Parathyroid adenoma (tissue), 2 donors: ENCODE measurements around the gene PA2G4.
A peak's percentile ranks its signal among the peaks of the same experiment; 100 is the strongest.

Experiments
- H2AFZ ChIP-seq: fragments of 300-600 bp; sonication (generic); one replicate; pipeline ENCODE4 v1.7.0; 2017; ENCODE audit warnings: antibody characterized with exemption, mild to moderate bottlenecking
- H3K27ac ChIP-seq: fragments of 300-600 bp; sonication (generic); one replicate; pipeline ENCODE4 v1.7.0; 2017
- H3K27me3 ChIP-seq: fragments of 300-600 bp; sonication (generic); one replicate; pipeline ENCODE4 v1.7.0; 2017; ENCODE audit warnings: low read length; ENCODE audit not compliant: control insufficient read depth, insufficient read depth
- H3K36me3 ChIP-seq: fragments of 300-600 bp; sonication (generic); one replicate; pipeline ENCODE4 v1.7.0; 2017; ENCODE audit warnings: low read length; ENCODE audit not compliant: control insufficient read depth, insufficient read depth
- H3K4me1 ChIP-seq: fragments of 300-600 bp; sonication (generic); one replicate; pipeline ENCODE4 v1.7.0; 2017; ENCODE audit warnings: control low read depth
- H3K4me2 ChIP-seq: fragments of 300-600 bp; sonication (generic); one replicate; pipeline ENCODE4 v1.7.0; 2017; ENCODE audit warnings: low read length
- H3K4me3 ChIP-seq: fragments of 300-600 bp; sonication (generic); one replicate; pipeline ENCODE4 v1.7.0; 2017; ENCODE audit warnings: low read depth, low read length
- H3K79me2 ChIP-seq: fragments of 300-600 bp; sonication (generic); one replicate; pipeline ENCODE4 v1.7.0; 2017; ENCODE audit warnings: control low read depth
- H3K9ac ChIP-seq: fragments of 300-600 bp; sonication (generic); one replicate; pipeline ENCODE4 v1.7.0; 2017; ENCODE audit warnings: mild to moderate bottlenecking
- H3K9me3 ChIP-seq: fragments of 300-600 bp; sonication (generic); one replicate; pipeline ENCODE4 v1.7.0; 2017; ENCODE audit warnings: low read length; ENCODE audit not compliant: control insufficient read depth
- TF ChIP-seq, protein P1 (sequence below): fragments of 300-600 bp; sonication (generic); IDR thresholded peaks from one replicate; pipeline ENCODE4 v1.7.0; 2017; ENCODE audit warnings: antibody characterized with exemption, mild to moderate bottlenecking
- donor health status: primary hyperparathyroidism.

Gene PA2G4

DNA sequence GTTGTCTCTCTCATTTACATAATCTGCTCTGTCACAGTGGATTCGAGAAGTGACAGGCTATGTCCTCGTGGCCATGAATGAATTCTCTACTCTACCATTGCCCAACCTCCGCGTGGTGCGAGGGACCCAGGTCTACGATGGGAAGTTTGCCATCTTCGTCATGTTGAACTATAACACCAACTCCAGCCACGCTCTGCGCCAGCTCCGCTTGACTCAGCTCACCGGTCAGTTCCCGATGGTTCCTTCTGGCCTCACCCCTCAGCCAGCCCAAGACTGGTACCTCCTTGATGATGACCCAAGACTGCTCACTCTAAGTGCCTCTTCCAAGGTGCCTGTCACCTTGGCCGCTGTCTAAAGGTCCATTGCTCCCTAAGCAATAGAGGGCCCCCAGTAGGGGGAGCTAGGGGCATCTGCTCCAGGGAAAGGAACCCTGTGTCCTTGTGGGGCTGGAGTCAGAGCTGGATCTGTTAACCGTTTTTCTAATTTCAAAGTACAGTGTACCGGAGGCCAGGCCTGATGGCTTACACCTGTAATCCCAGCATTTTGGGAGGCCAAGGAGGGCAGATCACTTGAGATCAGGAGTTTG is 19.3 kb upstream of the PA2G4 start:
- H3K27me3 ChIP-seq = no peaks in the 10 kb centered on the region
- H3K9me3 ChIP-seq = no peaks in the 10 kb centered on the region
- H3K4me1 ChIP-seq = peaks cover 5% of the 10 kb centered on the region
- no peak overlapping the region for H3K4me2 ChIP-seq
- no peak overlapping the region for H3K9ac ChIP-seq
- H2AFZ ChIP-seq = no peak overlapping the region
- no peaks in the 10 kb centered on the region for H3K36me3 ChIP-seq
- TF ChIP-seq, protein P1, sequence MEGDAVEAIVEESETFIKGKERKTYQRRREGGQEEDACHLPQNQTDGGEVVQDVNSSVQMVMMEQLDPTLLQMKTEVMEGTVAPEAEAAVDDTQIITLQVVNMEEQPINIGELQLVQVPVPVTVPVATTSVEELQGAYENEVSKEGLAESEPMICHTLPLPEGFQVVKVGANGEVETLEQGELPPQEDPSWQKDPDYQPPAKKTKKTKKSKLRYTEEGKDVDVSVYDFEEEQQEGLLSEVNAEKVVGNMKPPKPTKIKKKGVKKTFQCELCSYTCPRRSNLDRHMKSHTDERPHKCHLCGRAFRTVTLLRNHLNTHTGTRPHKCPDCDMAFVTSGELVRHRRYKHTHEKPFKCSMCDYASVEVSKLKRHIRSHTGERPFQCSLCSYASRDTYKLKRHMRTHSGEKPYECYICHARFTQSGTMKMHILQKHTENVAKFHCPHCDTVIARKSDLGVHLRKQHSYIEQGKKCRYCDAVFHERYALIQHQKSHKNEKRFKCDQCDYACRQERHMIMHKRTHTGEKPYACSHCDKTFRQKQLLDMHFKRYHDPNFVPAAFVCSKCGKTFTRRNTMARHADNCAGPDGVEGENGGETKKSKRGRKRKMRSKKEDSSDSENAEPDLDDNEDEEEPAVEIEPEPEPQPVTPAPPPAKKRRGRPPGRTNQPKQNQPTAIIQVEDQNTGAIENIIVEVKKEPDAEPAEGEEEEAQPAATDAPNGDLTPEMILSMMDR = peak; percentile 8
- H3K79me2 ChIP-seq = no peaks in the 10 kb centered on the region
- H3K4me3 ChIP-seq = no peak overlapping the region
- H3K27ac ChIP-seq = no peak overlapping the region

- peaks cover 5% of the 10 kb centered on the region for H3K4me1 ChIP-seq
- H3K27me3 ChIP-seq = no peaks in the 10 kb centered on the region
- TF ChIP-seq, protein P1 = no peak
- no peak overlapping the region for H3K27ac ChIP-seq
- H3K36me3 ChIP-seq = no peaks in the 10 kb centered on the region
- no peaks in the 10 kb centered on the region for H3K79me2 ChIP-seq
- H3K4me3 ChIP-seq = no peak overlapping the region
- H3K4me2 ChIP-seq = peak overlapping the region; percentile 37
- no peak overlapping the region for H3K9ac ChIP-seq
- H2AFZ ChIP-seq = no peak overlapping the region
- no peaks in the 10 kb centered on the region for H3K9me3 ChIP-seq
Measured at GRCh38 chr12:56086096-56086495, 18.3 kb upstream of the PA2G4 start.

DNA sequence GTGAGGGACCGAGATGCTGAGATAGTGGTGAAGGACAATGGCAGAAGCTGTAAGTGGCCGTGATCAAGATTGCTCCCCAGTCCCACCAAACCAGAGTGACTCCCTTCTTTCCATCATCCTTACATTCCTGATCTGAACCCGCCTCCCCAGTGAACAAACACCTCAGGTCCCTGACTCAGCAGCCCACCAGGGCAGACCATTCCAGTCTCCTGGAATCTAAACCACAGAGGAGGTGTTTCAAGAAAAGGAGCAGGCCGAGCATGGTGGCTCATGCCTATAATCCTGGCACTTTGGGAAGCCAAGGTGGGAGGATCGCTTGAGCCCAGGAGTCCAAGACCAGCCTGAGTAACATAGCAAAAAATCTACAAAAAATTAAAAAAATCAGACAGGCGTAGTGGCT is 17.8 kb upstream of the PA2G4 start:
- no peak overlapping the region for H2AFZ ChIP-seq
- no peak overlapping the region for H3K9ac ChIP-seq
- no peak overlapping the region for H3K4me3 ChIP-seq
- H3K4me1 ChIP-seq = peaks cover 5% of the 10 kb centered on the region
- H3K79me2 ChIP-seq = no peaks in the 10 kb centered on the region
- no peaks in the 10 kb centered on the region for H3K27me3 ChIP-seq
- TF ChIP-seq, protein P1 = no peak
- no peaks in the 10 kb centered on the region for H3K36me3 ChIP-seq
- peak overlapping the region; percentile 37 for H3K4me2 ChIP-seq
- H3K9me3 ChIP-seq = no peaks in the 10 kb centered on the region
- no peak overlapping the region for H3K27ac ChIP-seq

- Histone ChIP-seq H3K79me2 (no peaks in the 10 kb centered on the region), H3K4me1 (peaks cover 5% of the 10 kb centered on the region), H3K27me3 (no peaks in the 10 kb centered on the region), H3K9me3 (no peaks in the 10 kb centered on the region), H3K27ac (peak overlapping the region; percentile 15), H3K9ac (no peak overlapping the region), H3K4me3 (no peak overlapping the region), H3K4me2 (no peak overlapping the region), H3K36me3 (no peaks in the 10 kb centered on the region), H2AFZ (peak overlapping the region; percentile 56)
- TF ChIP-seq, protein P1 = no peak
Measured at GRCh38 chr12:56087220-56087619, 17.1 kb upstream of the PA2G4 start.

DNA sequence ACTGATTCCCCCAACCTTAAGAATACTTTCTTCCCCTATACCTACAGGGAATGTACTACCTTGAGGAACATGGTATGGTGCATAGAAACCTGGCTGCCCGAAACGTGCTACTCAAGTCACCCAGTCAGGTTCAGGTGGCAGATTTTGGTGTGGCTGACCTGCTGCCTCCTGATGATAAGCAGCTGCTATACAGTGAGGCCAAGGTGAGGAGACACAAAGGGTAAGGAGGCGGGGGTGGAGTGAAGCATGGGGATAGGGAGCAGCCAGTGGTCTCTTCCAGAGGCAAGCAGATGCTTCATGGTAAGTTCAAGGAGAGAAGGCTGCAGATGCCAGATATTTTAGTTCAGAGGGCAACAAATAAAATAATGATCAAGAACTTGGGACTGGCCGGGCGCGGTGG is 6.6 kb upstream of the PA2G4 start:
- Histone ChIP-seq H3K79me2 (no peaks in the 10 kb centered on the region), H3K27me3 (no peaks in the 10 kb centered on the region), H3K4me2 (no peak overlapping the region), H3K4me3 (no peak overlapping the region), H3K27ac (no peak overlapping the region), H2AFZ (no peak overlapping the region), H3K9ac (no peak overlapping the region), H3K9me3 (no peaks in the 10 kb centered on the region), H3K36me3 (no peaks in the 10 kb centered on the region), H3K4me1 (no peaks in the 10 kb centered on the region)
- TF ChIP-seq, protein P1 = no peak
